Measurements from ENCODE around the gene HSPG2. TPM values are rescaled to one million over a fixed set of nuclear protein-coding genes. Genes with fewer than 3 reads are reported as not detected.

Gene HSPG2
- total and polyA plus RNA-seq, 8 donors: 150 to 434 (median 196) TPM

DNA sequence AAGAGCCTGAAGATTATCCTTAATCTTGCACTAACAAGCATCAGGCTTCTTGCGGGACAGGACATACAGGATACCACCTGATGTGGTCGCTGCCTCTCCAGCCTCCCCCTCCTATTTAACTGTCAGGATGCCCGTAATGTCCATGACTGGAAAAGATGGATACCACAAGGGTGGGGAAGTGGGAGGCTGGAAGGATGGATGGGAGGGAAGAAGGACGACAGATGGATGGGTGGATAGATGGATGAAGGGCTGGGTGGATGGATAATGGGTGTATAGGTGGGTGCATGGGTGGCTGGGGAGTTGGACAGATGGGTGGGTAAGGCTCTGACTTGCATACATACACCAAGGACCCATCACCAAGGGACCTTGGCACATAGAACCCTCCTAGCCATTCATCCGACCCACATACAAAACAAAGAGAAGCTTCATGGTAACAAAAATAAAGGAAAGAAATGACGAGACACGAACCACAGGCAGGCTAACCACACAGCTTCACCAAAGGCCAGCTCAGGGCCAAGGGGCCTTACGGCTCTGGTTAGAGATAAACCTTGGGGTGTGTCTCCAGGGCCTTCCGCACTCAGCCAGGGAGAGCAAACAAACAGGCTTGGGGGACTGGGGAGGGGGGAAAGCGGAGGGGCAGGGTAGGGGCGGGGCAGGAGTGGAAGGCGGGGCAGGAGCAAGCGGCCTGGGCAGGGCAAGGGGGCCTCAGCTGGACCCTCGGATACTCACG is 50.5 kb downstream of the HSPG2 start:
- no peak overlapping the region for H3K27ac ChIP-seq
- no peaks in the 10 kb centered on the region for H3K27me3 ChIP-seq
- H3K36me3 ChIP-seq: peaks cover 0 to 87% of the 10 kb centered on the region in 2 donors
- H3K9me3 ChIP-seq: no peaks in the 10 kb centered on the region
- DNase-seq (no peak), ATAC-seq (peak; percentile 49)
- H3K4me3 ChIP-seq: no peak overlapping the region
- intact Hi-C loops (cut with DNase I): no loop called here
- no peaks in the 10 kb centered on the region for H3K4me1 ChIP-seq
- TF ChIP-seq, protein P1, sequence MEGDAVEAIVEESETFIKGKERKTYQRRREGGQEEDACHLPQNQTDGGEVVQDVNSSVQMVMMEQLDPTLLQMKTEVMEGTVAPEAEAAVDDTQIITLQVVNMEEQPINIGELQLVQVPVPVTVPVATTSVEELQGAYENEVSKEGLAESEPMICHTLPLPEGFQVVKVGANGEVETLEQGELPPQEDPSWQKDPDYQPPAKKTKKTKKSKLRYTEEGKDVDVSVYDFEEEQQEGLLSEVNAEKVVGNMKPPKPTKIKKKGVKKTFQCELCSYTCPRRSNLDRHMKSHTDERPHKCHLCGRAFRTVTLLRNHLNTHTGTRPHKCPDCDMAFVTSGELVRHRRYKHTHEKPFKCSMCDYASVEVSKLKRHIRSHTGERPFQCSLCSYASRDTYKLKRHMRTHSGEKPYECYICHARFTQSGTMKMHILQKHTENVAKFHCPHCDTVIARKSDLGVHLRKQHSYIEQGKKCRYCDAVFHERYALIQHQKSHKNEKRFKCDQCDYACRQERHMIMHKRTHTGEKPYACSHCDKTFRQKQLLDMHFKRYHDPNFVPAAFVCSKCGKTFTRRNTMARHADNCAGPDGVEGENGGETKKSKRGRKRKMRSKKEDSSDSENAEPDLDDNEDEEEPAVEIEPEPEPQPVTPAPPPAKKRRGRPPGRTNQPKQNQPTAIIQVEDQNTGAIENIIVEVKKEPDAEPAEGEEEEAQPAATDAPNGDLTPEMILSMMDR (IDR thresholded peaks at IDR 0.05): no peak

DNA sequence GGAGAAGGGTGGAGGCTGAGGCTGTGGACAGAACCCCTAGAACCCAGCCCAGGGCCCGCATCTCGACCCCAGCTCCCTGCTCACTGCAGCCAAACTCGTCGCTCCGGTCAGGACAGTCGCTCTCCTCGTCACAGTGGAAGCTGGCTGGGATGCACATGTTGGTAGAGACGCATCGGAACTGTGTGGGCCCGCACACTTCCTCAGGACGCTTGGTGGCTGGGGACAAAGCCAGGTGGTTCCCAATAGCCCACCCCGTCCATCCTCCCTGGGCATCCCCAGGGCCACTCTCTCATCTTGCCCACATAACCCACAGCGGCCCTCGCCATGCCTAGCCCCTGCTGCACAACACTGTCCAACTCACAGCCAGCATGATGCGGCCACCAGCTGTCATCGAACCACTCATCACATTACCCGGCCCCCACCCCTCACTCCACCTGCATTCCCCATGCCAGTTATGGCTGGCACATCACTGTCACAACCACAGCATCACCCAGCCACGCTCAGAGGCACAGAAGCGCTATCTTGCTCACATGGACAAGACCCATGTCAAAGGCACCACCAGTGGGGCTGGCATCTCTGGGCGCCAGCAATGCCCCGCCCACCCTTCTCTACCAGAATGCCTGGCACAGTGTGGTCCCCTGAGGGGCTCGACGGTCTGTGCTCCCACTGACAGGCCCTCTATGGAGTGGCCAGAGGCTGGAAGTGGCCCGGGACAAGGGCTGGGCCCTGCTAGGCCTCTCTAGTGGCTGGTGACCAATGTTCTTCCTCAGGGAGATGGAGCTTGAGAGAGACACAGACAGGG is 51.7 kb downstream of the HSPG2 start:
- TF ChIP-seq, protein P1 (IDR thresholded peaks at IDR 0.05): no peak
- intact Hi-C loops (cut with DNase I): no loop called here
- H3K36me3 ChIP-seq: peaks cover 0 to 87% of the 10 kb centered on the region in 2 donors
- H3K27me3 ChIP-seq: no peaks in the 10 kb centered on the region
- ATAC-seq (no peak), DNase-seq (peak in 1 of 4 donors; percentile 66)
- H3K4me1 ChIP-seq: no peaks in the 10 kb centered on the region
- no peaks in the 10 kb centered on the region for H3K9me3 ChIP-seq
- no peak overlapping the region for H3K27ac ChIP-seq
- H3K4me3 ChIP-seq: no peak overlapping the region

DNA sequence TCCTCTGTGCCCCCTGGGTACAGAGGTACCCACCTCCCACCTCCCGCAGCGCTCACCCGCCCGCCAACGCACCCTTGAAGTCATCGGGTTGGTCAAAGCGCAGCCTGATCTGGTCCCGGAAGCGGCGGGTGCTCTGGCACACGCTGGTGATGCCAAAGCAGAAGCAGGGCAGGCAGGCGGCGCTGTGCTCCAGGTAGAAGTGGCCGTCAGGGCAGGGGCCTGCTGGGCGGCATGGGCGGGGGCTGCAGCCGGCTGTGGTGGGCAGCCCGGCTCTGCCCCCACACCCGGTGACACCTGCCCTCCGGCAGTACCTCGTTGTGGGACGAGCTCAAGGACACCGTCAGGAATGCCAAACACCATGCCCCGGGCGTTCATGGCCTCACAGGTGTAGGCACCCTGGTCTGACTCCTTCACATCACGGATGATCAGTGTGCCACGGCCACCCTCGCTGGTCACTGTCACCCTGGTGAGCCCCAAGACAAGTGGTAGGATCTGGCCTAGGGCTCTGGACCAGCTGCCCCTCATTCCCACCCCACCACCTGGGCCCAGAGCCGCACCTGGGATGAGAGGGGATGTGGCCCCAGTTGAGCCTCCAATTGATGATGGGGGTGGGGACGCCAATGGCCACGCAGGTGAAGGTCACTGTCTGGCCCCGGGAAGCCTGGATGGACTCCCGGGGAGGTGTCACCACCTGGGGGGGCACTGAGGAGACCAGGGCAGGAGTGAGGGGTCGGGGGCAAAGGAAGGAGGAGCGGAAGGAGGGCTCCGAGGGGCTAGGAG is 52.5 kb downstream of the HSPG2 start:
- TF ChIP-seq, protein P1 (IDR thresholded peaks at IDR 0.05): no peak
- intact Hi-C loops (cut with DNase I): no loop called here
- H3K27ac ChIP-seq: no peak overlapping the region
- no peaks in the 10 kb centered on the region for H3K27me3 ChIP-seq
- no peaks in the 10 kb centered on the region for H3K9me3 ChIP-seq
- H3K36me3 ChIP-seq: peaks cover 0 to 87% of the 10 kb centered on the region in 2 donors
- DNase-seq: peak in 1 of 4 donors; percentile 72
- H3K4me3 ChIP-seq: no peak overlapping the region
- no peaks in the 10 kb centered on the region for H3K4me1 ChIP-seq
- ATAC-seq: no peak

DNA sequence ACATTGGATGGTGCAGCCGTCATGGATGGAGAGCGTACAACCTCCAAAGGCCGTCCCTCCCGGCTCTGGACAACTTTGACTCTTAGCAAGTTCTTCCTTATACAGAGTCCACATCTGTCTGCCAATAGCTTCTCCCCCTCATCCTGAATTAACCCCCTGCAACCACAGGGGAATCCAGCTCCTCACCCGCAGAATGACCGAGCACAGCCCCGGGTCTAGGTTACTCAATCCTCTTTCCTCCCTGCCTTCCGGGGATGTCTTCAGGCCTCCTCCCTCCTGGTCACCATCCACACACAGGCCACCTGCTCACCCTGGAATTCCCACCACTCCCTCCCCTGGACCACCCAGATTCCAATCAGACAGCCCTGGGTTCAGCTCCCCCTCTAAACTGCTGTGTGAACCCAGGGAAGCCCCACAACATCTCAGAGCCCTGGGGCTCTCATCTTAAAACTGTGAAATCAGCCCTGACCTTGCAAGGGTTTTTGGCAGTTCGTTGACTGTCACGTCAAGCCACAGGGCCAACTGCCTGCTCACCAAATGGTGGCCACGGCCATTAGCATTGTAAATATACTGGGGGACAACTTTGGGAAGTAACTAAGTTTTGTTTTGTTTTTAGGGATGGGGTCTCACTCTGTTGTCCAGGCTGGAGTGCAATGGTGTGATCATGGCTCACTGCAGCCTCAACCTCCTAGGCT is 54.2 kb downstream of the HSPG2 start:
- TF ChIP-seq, protein P1 (IDR thresholded peaks at IDR 0.05): no peak
- Histone ChIP-seq H3K27me3 (no peaks in the 10 kb centered on the region), H3K4me3 (no peak overlapping the region), H3K36me3 (peaks cover 0 to 87% of the 10 kb centered on the region in 2 donors), H3K9me3 (no peaks in the 10 kb centered on the region), H3K4me1 (no peaks in the 10 kb centered on the region), H3K27ac (no peak overlapping the region)
- intact Hi-C loops (cut with DNase I): no loop called here
- ATAC-seq (no peak), DNase-seq (no peak)

Data from left lung (tissue), 10 donors.